T-helper 2 cell treated with Interferon-gamma antibody and Interleukin-4, amounts not matched to agents 5 μg/mL and 100 μg/mL, for 36 hours (primary cell): Measurements from ENCODE around the gene ATP6V0C.
A peak's percentile ranks its signal among the peaks of the same experiment; 100 is the strongest.
"Not testable (repeated sequence)": the region's sequence is repeated elsewhere in the genome, so short reads cannot be mapped to it uniquely, and the experiment has no call there.

Source experiments
- DNase-seq: peaks from one replicate; pipeline ENCODE4 v3.0.0; 2021; ENCODE audit warnings: low spot score
- H3K27ac Mint-ChIP-seq: one replicate; pipeline ENCODE4 v1.8.0; 2021; ENCODE audit warnings: mild to moderate bottlenecking, mixed read lengths
- H3K27me3 Mint-ChIP-seq: one replicate; pipeline ENCODE4 v1.8.0; 2021; ENCODE audit warnings: low read depth, mixed read lengths
- H3K36me3 Mint-ChIP-seq: one replicate; pipeline ENCODE4 v1.8.0; 2021; ENCODE audit warnings: low read depth, mixed read lengths
- H3K4me1 Mint-ChIP-seq: one replicate; pipeline ENCODE4 v1.8.0; 2021; ENCODE audit warnings: low read depth, mixed read lengths
- H3K4me3 Mint-ChIP-seq: one replicate; pipeline ENCODE4 v1.8.0; 2022; ENCODE audit warnings: mild to moderate bottlenecking, moderate library complexity, mixed read lengths
- H3K9me3 Mint-ChIP-seq: one replicate; pipeline ENCODE4 v1.8.0; 2021; ENCODE audit warnings: mixed read lengths

Gene ATP6V0C

DNA sequence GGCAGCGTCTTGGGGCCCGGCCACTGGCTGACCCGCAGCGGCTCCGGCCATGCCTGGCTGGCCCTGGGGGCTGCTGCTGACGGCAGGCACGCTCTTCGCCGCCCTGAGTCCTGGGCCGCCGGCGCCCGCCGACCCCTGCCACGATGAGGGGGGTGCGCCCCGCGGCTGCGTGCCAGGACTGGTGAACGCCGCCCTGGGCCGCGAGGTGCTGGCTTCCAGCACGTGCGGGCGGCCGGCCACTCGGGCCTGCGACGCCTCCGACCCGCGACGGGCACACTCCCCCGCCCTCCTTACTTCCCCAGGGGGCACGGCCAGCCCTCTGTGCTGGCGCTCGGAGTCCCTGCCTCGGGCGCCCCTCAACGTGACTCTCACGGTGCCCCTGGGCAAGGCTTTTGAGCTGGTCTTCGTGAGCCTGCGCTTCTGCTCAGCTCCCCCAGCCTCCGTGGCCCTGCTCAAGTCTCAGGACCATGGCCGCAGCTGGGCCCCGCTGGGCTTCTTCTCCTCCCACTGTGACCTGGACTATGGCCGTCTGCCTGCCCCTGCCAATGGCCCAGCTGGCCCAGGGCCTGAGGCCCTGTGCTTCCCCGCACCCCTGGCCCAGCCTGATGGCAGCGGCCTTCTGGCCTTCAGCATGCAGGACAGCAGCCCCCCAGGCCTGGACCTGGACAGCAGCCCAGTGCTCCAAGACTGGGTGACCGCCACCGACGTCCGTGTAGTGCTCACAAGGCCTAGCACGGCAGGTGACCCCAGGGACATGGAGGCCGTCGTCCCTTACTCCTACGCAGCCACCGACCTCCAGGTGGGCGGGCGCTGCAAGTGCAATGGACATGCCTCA lies 41.9 kb upstream of the ATP6V0C start:
- no peaks in the 10 kb centered on the region for H3K9me3 Mint-ChIP-seq
- H3K27me3 Mint-ChIP-seq, result peaks cover 37% of the 10 kb centered on the region
- H3K27ac Mint-ChIP-seq, result no peak overlapping the region
- no peak for DNase-seq
- H3K36me3 Mint-ChIP-seq, result no peaks in the 10 kb centered on the region
- no peak overlapping the region for H3K4me3 Mint-ChIP-seq
- peaks cover 4% of the 10 kb centered on the region for H3K4me1 Mint-ChIP-seq

DNA sequence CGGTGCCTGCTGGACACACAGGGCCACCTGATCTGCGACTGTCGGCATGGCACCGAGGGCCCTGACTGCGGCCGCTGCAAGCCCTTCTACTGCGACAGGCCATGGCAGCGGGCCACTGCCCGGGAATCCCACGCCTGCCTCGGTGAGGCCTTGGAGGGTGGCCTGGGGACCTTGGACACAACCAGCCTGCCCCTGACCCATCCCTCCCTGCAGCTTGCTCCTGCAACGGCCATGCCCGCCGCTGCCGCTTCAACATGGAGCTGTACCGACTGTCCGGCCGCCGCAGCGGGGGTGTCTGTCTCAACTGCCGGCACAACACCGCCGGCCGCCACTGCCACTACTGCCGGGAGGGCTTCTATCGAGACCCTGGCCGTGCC lies 41.3 kb upstream of the ATP6V0C start:
- Mint-ChIP-seq H3K36me3 (no peaks in the 10 kb centered on the region), H3K4me1 (peaks cover 5% of the 10 kb centered on the region), H3K27me3 (peaks cover 33% of the 10 kb centered on the region), H3K9me3 (no peaks in the 10 kb centered on the region), H3K4me3 (no peak overlapping the region), H3K27ac (no peak overlapping the region)
- no peak for DNase-seq

- no peak for DNase-seq
- peaks cover 5% of the 10 kb centered on the region for H3K4me1 Mint-ChIP-seq
- no peaks in the 10 kb centered on the region for H3K9me3 Mint-ChIP-seq
- H3K4me3 Mint-ChIP-seq, result peak overlapping the region; percentile 58
- peaks cover 33% of the 10 kb centered on the region for H3K27me3 Mint-ChIP-seq
- no peaks in the 10 kb centered on the region for H3K36me3 Mint-ChIP-seq
- H3K27ac Mint-ChIP-seq, result no peak overlapping the region
Measured at GRCh38 chr16:2472885-2473445, 40.8 kb upstream of the ATP6V0C start.

DNA sequence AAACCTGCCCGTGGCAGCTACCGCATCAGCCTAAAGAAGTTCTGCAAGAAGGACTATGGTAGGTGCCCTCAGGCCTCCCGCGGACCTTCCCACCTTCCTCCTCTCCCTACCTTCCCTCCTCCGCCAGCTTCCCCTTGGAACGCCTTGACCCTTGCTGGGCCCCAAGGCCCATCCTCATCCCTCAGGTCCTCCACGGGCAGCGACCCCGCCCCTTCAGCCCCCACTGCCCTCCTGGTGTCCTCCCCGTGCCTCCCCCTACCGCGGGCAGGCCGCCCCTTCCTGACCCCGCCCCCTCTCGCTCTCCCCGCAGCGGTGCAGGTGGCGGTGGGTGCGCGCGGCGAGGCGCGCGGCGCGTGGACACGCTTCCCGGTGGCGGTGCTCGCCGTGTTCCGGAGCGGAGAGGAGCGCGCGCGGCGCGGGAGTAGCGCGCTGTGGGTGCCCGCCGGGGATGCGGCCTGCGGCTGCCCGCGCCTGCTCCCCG lies 40.3 kb upstream of the ATP6V0C start:
- Mint-ChIP-seq H3K4me3 (peak overlapping the region; percentile 58), H3K4me1 (peaks cover 4% of the 10 kb centered on the region)
- no peak for DNase-seq

GRCh38 chr16:2473999-2474876 lies 39.5 kb upstream of the ATP6V0C start:
- H3K4me3 Mint-ChIP-seq, result peak overlapping the region; percentile 62
- H3K9me3 Mint-ChIP-seq, result no peaks in the 10 kb centered on the region
- H3K27ac Mint-ChIP-seq, result peak overlapping the region; percentile 67
- DNase-seq, result peak; percentile 35
- no peaks in the 10 kb centered on the region for H3K36me3 Mint-ChIP-seq
- peaks cover 26% of the 10 kb centered on the region for H3K27me3 Mint-ChIP-seq
- H3K4me1 Mint-ChIP-seq, result peaks cover 4% of the 10 kb centered on the region

More for the DNA sequence above, 40.3 kb upstream of the ATP6V0C start:
- Mint-ChIP-seq H3K27ac (no peak overlapping the region), H3K27me3 (peaks cover 31% of the 10 kb centered on the region), H3K36me3 (no peaks in the 10 kb centered on the region), H3K9me3 (no peaks in the 10 kb centered on the region)

DNA sequence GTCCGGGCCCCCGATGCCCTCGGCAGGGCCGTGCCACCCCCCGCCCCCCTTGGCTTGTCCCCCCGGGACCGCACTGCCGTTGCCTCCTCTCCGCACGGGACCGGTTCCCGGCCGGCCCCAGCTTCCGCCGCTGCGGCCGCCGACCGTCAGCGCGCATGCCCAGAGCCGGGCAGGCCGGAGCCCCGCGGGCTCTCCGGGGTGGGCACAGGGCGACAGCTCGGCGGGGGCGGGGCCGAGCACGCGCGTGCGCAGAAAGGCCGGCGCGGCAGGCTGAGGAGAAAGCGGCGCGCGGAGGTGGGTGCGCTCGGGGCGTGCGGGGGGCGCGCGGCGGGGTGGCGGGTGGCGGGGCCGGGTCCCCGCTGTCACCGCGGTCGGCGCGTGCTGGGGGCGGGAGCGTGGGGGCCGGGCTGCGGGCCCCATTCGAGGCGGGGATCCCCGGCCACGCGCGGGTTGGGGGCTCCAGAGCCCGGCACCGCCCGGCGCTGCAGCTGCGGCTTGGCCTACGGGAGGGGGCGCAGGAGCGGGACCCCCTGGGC lies 38.8 kb upstream of the ATP6V0C start, which contains the start of gene TBC1D24:
TBC1D24 (plus strand) TSS at position 251 of the 536 bp plus-strand sequence. CDS start 21,022 bp downstream, outside the sequence.
- H3K4me3 Mint-ChIP-seq, result peak within 1 kb of the TSS; percentile 65
- peaks cover 19% of the 10 kb centered on the region for H3K27me3 Mint-ChIP-seq
- H3K4me1 Mint-ChIP-seq, result peaks cover 4% of the 10 kb centered on the region
- peak within 1 kb of the TSS; percentile 67 for H3K27ac Mint-ChIP-seq
- DNase-seq, result peak; percentile 89
- no peaks in the 10 kb centered on the region for H3K9me3 Mint-ChIP-seq
- H3K36me3 Mint-ChIP-seq, result no peaks in the 10 kb centered on the region

GRCh38 chr16:2475413-2476344 lies 38.1 kb upstream of the ATP6V0C start:
- Mint-ChIP-seq H3K9me3 (no peaks in the 10 kb centered on the region), H3K27me3 (peaks cover 12% of the 10 kb centered on the region), H3K27ac (no peak overlapping the region), H3K36me3 (no peaks in the 10 kb centered on the region), H3K4me1 (peaks cover 4% of the 10 kb centered on the region), H3K4me3 (peak overlapping the region; percentile 65)
- DNase-seq, result peak; percentile 35

DNA sequence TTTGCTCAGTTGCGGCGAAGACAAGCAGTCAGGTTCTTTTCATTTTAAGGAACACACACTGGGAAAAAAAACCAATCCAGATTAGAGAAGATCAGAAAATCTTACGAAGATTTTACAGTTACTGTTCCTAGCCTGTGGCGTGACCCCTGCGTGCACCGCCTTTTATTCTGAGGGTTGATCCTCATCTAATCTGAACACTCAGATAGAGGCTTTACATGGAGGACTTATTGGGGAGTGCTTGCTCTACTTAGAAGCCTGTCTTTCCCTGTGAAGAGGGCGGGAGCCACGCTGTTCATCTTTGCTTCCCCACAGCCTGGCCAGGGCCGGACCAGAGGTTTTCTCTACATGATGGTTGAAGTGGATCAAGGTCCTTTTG lies 37.4 kb upstream of the ATP6V0C start:
- H3K4me1 Mint-ChIP-seq, result peaks cover 4% of the 10 kb centered on the region
- peak overlapping the region; percentile 65 for H3K4me3 Mint-ChIP-seq
- no peaks in the 10 kb centered on the region for H3K36me3 Mint-ChIP-seq
- H3K9me3 Mint-ChIP-seq, result no peaks in the 10 kb centered on the region
- no peak for DNase-seq
- no peak overlapping the region for H3K27ac Mint-ChIP-seq
- peaks cover 11% of the 10 kb centered on the region for H3K27me3 Mint-ChIP-seq

DNA sequence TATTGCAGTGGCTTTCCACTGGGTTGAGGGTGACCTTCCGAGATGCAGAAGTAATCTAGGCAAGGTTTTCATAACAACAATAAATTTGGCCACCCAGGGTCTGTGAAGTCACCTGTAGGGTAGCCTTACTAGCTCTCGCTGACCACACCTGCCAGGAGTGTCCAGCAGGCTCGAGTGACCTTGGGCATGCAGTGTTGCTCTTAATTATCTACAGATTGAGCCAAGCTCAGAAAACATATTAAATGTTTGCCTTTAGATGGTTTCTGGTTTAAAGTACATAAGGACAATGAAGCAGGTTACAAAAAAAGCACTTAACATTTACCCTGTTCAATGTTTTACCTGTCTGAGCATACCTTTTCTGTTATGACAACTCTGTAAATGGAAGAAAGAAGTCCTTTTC lies 37.0 kb upstream of the ATP6V0C start:
- no peak for DNase-seq
- H3K4me1 Mint-ChIP-seq, result peaks cover 4% of the 10 kb centered on the region
- H3K27ac Mint-ChIP-seq, result no peak overlapping the region
- peaks cover 11% of the 10 kb centered on the region for H3K27me3 Mint-ChIP-seq
- H3K4me3 Mint-ChIP-seq, result peak overlapping the region; percentile 65
- no peaks in the 10 kb centered on the region for H3K9me3 Mint-ChIP-seq
- no peaks in the 10 kb centered on the region for H3K36me3 Mint-ChIP-seq

GRCh38 chr16:2477327-2477726 lies 36.4 kb upstream of the ATP6V0C start:
- no peak overlapping the region for H3K4me3 Mint-ChIP-seq
- no peaks in the 10 kb centered on the region for H3K9me3 Mint-ChIP-seq
- H3K36me3 Mint-ChIP-seq, result no peaks in the 10 kb centered on the region
- DNase-seq, result no peak
- H3K27ac Mint-ChIP-seq, result no peak overlapping the region
- peaks cover 4% of the 10 kb centered on the region for H3K4me1 Mint-ChIP-seq
- H3K27me3 Mint-ChIP-seq, result peaks cover 9% of the 10 kb centered on the region

- DNase-seq, result no peak
- no peak overlapping the region for H3K27ac Mint-ChIP-seq
- H3K4me3 Mint-ChIP-seq, result no peak overlapping the region
Measured at GRCh38 chr16:2478279-2478678, 35.5 kb upstream of the ATP6V0C start.

GRCh38 chr16:2479996-2480395 lies 33.8 kb upstream of the ATP6V0C start:
- H3K4me1 Mint-ChIP-seq, H3K4me3 Mint-ChIP-seq, H3K27me3 Mint-ChIP-seq, H3K27ac Mint-ChIP-seq, DNase-seq, H3K9me3 Mint-ChIP-seq, H3K36me3 Mint-ChIP-seq: not testable (repeated sequence)

More at GRCh38 chr16:2478279-2478678, 35.5 kb upstream of the ATP6V0C start:
- H3K4me1 Mint-ChIP-seq, result peaks cover 4% of the 10 kb centered on the region
- H3K27me3 Mint-ChIP-seq, result peaks cover 2% of the 10 kb centered on the region
- no peaks in the 10 kb centered on the region for H3K36me3 Mint-ChIP-seq
- no peaks in the 10 kb centered on the region for H3K9me3 Mint-ChIP-seq

DNA sequence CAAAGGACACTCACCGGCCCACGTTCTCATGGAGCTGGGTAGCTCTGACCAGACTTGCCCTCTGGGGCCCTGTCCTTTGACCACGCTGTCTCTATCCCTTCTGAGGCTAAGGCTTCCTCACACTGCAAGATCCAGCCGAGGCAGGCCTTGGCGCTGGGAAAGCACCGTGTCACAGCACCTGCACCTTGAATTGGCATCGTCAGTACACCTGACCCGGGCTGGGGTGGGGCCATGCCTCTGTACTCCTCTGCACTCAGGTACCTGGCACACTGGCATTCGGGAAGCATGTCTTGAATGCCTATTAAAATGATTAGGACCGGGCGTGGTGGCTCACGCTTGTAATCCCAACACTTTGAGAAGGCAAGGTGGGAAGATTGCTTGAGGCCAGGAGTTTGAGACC lies 32.8 kb upstream of the ATP6V0C start:
- H3K36me3 Mint-ChIP-seq, result no peaks in the 10 kb centered on the region
- no peak overlapping the region for H3K27ac Mint-ChIP-seq
- H3K9me3 Mint-ChIP-seq, result no peaks in the 10 kb centered on the region
- DNase-seq, result no peak
- peaks cover 4% of the 10 kb centered on the region for H3K4me1 Mint-ChIP-seq
- H3K4me3 Mint-ChIP-seq, result no peak overlapping the region
- no peaks in the 10 kb centered on the region for H3K27me3 Mint-ChIP-seq
